Gastrocnemius medialis (tissue), 4 donors: Measurements from ENCODE around the gene PROM1. TPM values are rescaled to one million over a fixed set of nuclear protein-coding genes. Genes with fewer than 3 reads are reported as not detected.

Experiments used
- ATAC-seq, 2 donors: fragments of 150-250 bp; one replicate each; pipeline ENCODE4 v1.9.1; 2016
- DNase-seq, 2 donors: peaks; one replicate each; pipeline ENCODE4 v3.0.0-alpha.2; 2019
- H3K27ac ChIP-seq, 4 donors: fragments of 200-600 bp; sonication (generic); 1 replicate in 1 of 4; 2 replicates in 3 of 4; pipeline ENCODE4 v1.5.1; 2016 to 2018; ENCODE audit warnings: mild to moderate bottlenecking in 2 of 4, moderate library complexity in 1 of 4
- H3K27me3 ChIP-seq, 3 donors: fragments of 200-600 bp; sonication (generic) in 2 of 3; 1 replicate in 1 of 3; 2 replicates in 2 of 3; pipeline versions ENCODE4 v1.5.1 to v1.6.0; 2016 to 2019; ENCODE audit warnings: mild to moderate bottlenecking in 1 of 3, moderate library complexity in 1 of 3
- H3K36me3 ChIP-seq, 2 donors: fragments of 200-600 bp; sonication (generic) in 1 of 2; one replicate each; pipeline ENCODE4 v1.5.1; 2017 to 2018
- H3K4me1 ChIP-seq, 2 donors: fragments of 200-600 bp; sonication (generic) in 1 of 2; one replicate each; pipeline ENCODE4 v1.5.1; 2016 to 2017; ENCODE audit warnings: mild to moderate bottlenecking in 2 of 2
- H3K4me3 ChIP-seq, 4 donors: fragments of 200-600 bp; sonication (generic) in 3 of 4; 1 replicate in 1 of 4; 2 replicates in 3 of 4; pipeline ENCODE4 v1.5.1; 2016 to 2019; ENCODE audit warnings: mild to moderate bottlenecking in 2 of 4
- H3K9me3 ChIP-seq, 3 donors: fragments of 200-600 bp; sonication (generic) in 2 of 3; 1 replicate in 1 of 3; 2 replicates in 2 of 3; pipeline ENCODE4 v1.5.1; 2016 to 2019
- POLR2A ChIP-seq, 2 donors: fragments of 450-650 bp; IDR thresholded peaks; one replicate each; pipeline ENCODE4 v1.6.1; 2017; ENCODE audit warnings: antibody characterized with exemption in 2 of 2, mild to moderate bottlenecking in 2 of 2, moderate library complexity in 2 of 2
- in situ Hi-C, 4 donors: fragments of 200-750 bp; cut with MboI; loops; one replicate each; pipeline versions ENCODE4 v1.15.0 to v1.8.0; 2017; ENCODE audit warnings: low sequenced_read_pairs in 4 of 4
- intact Hi-C: fragments of 100-400 bp; cut with DNase I; formaldehyde crosslinking; loops from one replicate; pipeline ENCODE4 v1.15.1; 2023; ENCODE audit warnings: low total_unique reads
- total RNA-seq, 4 donors: library from RNA; depleted of rRNA; stranded (reverse); fragments of >200 nt; gene quantifications; one replicate each; pipeline versions ENCODE4 v1.1.0 to v1.2.3, GENCODE V29; 2016
- TF ChIP-seq, protein P1 (sequence below), 5 experiments: fragments of 450-650 bp in 3 of 5; fragments of 200-600 bp in 2 of 5; sonication (generic) in 2 of 5; IDR thresholded peaks in 4 of 5; conservative IDR thresholded peaks in 1 of 5; 1 replicate in 4 of 5; 2 replicates in 1 of 5; pipeline ENCODE4 v1.5.1; 2016 to 2019; ENCODE audit warnings: antibody characterized with exemption in 5 of 5, mild to moderate bottlenecking in 3 of 5, moderate library complexity in 3 of 5

The PROM1 gene
- total RNA-seq, 4 donors from 2014 or later, result 0.11 to 2.9 (median 0.58) TPM; not detected in 1

DNA sequence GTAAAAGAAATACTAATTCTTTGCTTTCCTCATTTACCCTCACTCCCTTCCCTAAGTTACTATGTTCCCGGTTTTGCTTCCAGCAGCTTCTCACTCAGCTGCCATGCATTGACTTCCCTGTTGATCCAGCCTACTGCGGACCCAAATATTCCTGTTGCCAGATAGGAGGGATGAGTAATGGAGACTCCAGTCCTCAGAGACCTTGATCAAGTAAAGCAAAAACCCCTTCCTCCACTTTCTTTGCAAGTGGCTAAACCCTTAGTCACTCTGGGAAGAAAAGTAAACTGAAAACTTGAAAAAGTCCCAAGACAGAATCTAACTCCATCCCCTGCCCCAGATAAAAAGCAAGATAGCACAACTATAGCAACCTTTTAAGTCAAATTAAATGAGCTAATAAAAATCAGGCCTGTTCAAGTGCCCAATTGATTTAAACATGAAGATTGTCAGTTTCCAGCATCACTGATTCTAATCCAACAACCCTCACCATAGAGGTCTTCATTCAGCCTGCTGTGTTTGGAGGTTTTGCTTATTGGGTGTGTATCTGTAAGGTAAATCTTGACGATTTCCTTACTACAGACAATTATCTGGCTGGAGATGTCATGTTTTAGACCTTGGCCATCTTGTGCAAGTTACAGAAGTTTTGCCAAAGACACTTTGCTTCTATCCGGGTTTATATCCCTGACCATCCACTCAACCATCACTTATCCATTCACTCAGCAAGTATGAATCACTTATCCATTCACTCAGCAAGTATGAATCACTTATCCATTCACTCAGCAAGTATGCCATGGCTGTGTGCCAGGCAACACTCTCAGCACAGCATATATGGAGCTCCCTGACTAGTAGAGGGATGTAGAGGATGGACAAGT is 162.9 kb downstream of the PROM1 start:
- Histone ChIP-seq H3K36me3 (no peaks in the 10 kb centered on the region), H3K27ac (no peak overlapping the region), H3K4me3 (no peak overlapping the region), H3K27me3 (no peaks in the 10 kb centered on the region), H3K4me1 (no peaks in the 10 kb centered on the region), H3K9me3 (no peaks in the 10 kb centered on the region)
- intact Hi-C loops, result no loop called here
- in situ Hi-C loops, result no loop called here
- no peak for ATAC-seq
- TF ChIP-seq, protein P1, sequence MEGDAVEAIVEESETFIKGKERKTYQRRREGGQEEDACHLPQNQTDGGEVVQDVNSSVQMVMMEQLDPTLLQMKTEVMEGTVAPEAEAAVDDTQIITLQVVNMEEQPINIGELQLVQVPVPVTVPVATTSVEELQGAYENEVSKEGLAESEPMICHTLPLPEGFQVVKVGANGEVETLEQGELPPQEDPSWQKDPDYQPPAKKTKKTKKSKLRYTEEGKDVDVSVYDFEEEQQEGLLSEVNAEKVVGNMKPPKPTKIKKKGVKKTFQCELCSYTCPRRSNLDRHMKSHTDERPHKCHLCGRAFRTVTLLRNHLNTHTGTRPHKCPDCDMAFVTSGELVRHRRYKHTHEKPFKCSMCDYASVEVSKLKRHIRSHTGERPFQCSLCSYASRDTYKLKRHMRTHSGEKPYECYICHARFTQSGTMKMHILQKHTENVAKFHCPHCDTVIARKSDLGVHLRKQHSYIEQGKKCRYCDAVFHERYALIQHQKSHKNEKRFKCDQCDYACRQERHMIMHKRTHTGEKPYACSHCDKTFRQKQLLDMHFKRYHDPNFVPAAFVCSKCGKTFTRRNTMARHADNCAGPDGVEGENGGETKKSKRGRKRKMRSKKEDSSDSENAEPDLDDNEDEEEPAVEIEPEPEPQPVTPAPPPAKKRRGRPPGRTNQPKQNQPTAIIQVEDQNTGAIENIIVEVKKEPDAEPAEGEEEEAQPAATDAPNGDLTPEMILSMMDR (IDR thresholded peaks at IDR 0.05 in 4 of 5, conservative IDR thresholded peaks at IDR 0.05 in 1 of 5), result no peak
- no peak for TF ChIP-seq POLR2A (IDR thresholded peaks at IDR 0.05)
- DNase-seq, result no peak

DNA sequence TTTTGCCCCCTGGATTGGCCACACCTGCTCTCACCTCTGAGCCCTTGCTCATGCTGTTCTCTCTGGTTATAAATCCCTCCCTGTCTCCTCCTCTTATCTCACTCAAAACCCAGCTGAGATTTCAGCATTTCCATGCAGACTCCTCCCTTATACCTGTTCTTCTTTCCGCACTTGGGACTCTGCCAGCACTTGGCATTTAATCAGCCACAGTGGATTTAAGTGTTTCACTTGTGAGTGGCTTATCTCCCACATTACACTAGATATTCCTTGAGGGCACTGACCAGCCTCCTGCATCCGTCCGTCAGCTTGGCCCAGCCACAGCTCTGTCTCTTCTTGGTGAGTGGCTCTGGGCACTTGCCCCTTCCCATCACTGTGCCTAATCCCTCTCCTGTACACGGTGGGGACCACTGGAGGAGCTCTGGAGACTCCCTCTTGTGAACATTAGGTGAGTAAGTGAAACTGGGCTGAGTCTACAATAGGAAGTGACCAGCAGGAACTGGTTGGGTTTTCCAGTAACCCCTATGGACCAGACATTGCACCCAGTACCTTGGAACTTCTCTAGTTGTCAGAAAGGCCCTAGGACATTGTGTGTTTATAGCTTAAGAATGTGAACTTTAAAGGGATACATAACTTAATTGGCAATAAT is 165.2 kb downstream of the PROM1 start:
- no peaks in the 10 kb centered on the region for H3K9me3 ChIP-seq
- no peaks in the 10 kb centered on the region for H3K36me3 ChIP-seq
- intact Hi-C loops, result no loop called here
- in situ Hi-C loops, result no loop called here
- H3K4me3 ChIP-seq, result no peak overlapping the region
- no peak overlapping the region for H3K27ac ChIP-seq
- H3K4me1 ChIP-seq, result no peaks in the 10 kb centered on the region
- DNase-seq, result no peak
- ATAC-seq, result no peak
- no peak for TF ChIP-seq POLR2A (IDR thresholded peaks at IDR 0.05)
- TF ChIP-seq, protein P1 (IDR thresholded peaks at IDR 0.05 in 4 of 5, conservative IDR thresholded peaks at IDR 0.05 in 1 of 5), result no peak
- H3K27me3 ChIP-seq, result no peaks in the 10 kb centered on the region

Other genes with a start within 250 kb of the PROM1 start
- not detected for gene FGFBP1, start 145.3 kb downstream of the PROM1 start, total RNA-seq
- gene FGFBP2, start 120.8 kb downstream of the PROM1 start, total RNA-seq, result 1 to 10 TPM in 2 of 4 donors, under 1 TPM in 1, not detected in 1; 0.31 to 2.9 (median 1.1) TPM
- 10 to 100 TPM; 29.5 to 44.1 (median 40.8) TPM for gene TAPT1, start 142.4 kb upstream of the PROM1 start, total RNA-seq